Measurements from ENCODE around the gene ARHGEF6.

Gene ARHGEF6

GRCh38 chrX:136747003-136747986, 33.4 kb downstream of the ARHGEF6 start:
- TF ChIP-seq, protein P1, sequence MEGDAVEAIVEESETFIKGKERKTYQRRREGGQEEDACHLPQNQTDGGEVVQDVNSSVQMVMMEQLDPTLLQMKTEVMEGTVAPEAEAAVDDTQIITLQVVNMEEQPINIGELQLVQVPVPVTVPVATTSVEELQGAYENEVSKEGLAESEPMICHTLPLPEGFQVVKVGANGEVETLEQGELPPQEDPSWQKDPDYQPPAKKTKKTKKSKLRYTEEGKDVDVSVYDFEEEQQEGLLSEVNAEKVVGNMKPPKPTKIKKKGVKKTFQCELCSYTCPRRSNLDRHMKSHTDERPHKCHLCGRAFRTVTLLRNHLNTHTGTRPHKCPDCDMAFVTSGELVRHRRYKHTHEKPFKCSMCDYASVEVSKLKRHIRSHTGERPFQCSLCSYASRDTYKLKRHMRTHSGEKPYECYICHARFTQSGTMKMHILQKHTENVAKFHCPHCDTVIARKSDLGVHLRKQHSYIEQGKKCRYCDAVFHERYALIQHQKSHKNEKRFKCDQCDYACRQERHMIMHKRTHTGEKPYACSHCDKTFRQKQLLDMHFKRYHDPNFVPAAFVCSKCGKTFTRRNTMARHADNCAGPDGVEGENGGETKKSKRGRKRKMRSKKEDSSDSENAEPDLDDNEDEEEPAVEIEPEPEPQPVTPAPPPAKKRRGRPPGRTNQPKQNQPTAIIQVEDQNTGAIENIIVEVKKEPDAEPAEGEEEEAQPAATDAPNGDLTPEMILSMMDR (IDR thresholded peaks at IDR 0.05; ENCODE audit: insufficient read depth, missing control alignments), result no peak
- DNase-seq (ENCODE audit: insufficient read length, low spot score) (no peak), FAIRE-seq (no peak)

- FAIRE-seq, result no peak
- TF ChIP-seq, protein P1 (IDR thresholded peaks at IDR 0.05; ENCODE audit: insufficient read depth, missing control alignments), result no peak
- no peak for DNase-seq (ENCODE audit: insufficient read length, low spot score)
These were observed 35.2 kb downstream of the ARHGEF6 start for GRCh38 chrX:136745215-136746173.

DNA sequence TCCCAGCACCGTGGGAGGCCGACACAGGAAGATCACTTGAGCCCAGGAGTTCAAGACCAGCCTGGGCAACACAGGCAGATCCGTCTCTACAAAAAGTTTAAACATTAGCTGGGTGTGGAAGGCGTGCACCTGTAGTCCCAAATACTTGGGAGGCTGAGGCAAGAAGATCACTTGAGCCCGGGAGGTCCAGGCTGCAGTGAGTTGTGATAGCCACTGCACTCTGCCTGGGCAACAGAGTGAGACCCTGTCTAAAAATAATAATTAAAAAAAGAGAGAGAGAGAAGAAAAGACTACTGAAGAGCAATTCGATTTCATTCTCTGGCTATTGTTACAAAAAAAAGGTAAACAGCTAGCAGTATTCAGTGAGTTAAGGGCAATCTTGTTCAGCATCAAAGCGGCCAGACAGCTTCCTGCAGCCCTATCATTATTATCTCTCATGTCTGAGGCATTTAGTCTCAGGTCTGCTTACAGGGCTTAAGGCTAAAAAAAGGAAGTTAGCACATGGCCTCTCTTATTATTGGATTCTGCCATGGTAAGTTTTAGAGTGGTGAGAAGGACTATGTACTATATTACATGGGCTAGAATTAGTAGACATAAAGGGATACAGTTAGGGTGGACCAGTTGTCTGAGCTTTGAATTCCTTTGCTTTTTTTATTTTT, 37.9 kb downstream of the ARHGEF6 start:
- TF ChIP-seq, protein P1 (IDR thresholded peaks at IDR 0.05; ENCODE audit: insufficient read depth, missing control alignments), result no peak
- DNase-seq (ENCODE audit: insufficient read length, low spot score) (no peak), FAIRE-seq (no peak)

GRCh38 chrX:136738049-136738729, 42.5 kb downstream of the ARHGEF6 start:
- DNase-seq (ENCODE audit: insufficient read length, low spot score), result no peak
- FAIRE-seq, result no peak
- TF ChIP-seq, protein P1 (IDR thresholded peaks at IDR 0.05; ENCODE audit: insufficient read depth, missing control alignments), result no peak

DNA sequence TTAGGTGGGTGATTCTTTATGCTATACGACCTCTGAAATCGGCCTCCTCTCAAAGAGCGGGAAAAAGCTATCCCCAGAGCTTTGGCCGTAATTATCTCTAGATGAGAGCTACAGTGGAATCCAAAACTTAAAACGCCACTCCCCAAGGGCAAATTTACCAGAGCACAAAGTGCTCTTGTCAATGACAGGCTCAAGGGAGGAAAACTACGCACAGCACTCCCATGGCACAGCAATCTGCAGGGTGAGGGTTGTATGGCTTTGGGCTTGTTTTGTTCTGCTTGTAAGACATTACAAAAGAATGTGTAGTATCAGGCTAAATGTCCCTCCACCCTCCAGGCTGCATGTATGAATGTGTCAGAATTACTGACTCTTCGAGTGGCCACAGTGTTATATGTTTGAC, 44.0 kb downstream of the ARHGEF6 start:
- no peak for FAIRE-seq
- TF ChIP-seq, protein P1 (IDR thresholded peaks at IDR 0.05; ENCODE audit: insufficient read depth, missing control alignments), result no peak
- DNase-seq (ENCODE audit: insufficient read length, low spot score), result no peak

GRCh38 chrX:136735601-136736000, 45.1 kb downstream of the ARHGEF6 start:
- no peak for DNase-seq (ENCODE audit: insufficient read length, low spot score)
- FAIRE-seq, result no peak
- TF ChIP-seq, protein P1 (IDR thresholded peaks at IDR 0.05; ENCODE audit: insufficient read depth, missing control alignments), result no peak

Data from D721Med (cell line).